ENCODE data around the gene SYT13. TPM values are rescaled to one million over a fixed set of nuclear protein-coding genes. Genes with fewer than 3 reads are reported as not detected.

Gene SYT13
- total RNA-seq, 1 experiment from 2014 or later, result 1.4 TPM

- H3K36me3 ChIP-seq (ENCODE audit: control insufficient read depth in 1 of 2, insufficient read depth in 2 of 2, low read length in 2 of 2), result no peaks in the 10 kb centered on the region
- H3K9me3 ChIP-seq (ENCODE audit: control insufficient read depth in 1 of 2, insufficient read depth in 1 of 2, low read depth in 1 of 2, low read length in 2 of 2), result no peaks in the 10 kb centered on the region
- H3K79me2 ChIP-seq (ENCODE audit: insufficient read depth, low read length), result no peaks in the 10 kb centered on the region
- no peaks in the 10 kb centered on the region for H4K20me1 ChIP-seq (ENCODE audit: insufficient read depth)
- RAD21 ChIA-PET (ENCODE audit: low non-redundant PET in 1 of 2, low total read pairs in 2 of 2, uncharacterized antibody in 2 of 2, unreplicated experiment in 2 of 2), result no interaction called here
- intact Hi-C loops (cut with micrococcal nuclease), result no loop called here
- no peak overlapping the region for H3K4me2 ChIP-seq (ENCODE audit: low read length)
- no peak overlapping the region for H3K27ac ChIP-seq (ENCODE audit: low read depth, low read length)
- CTCF ChIA-PET, result interaction anchor here (0.9 kb wide), 1 partner anchor 137 kb away, joined by 3 read pairs; no protein-coding TSS in a partner anchor
- no peak overlapping the region for H3K9ac ChIP-seq (ENCODE audit: low read length)
- no peak overlapping the region for H3K4me3 ChIP-seq (replicated peaks in 1 of 2; ENCODE audit: low read depth in 1 of 2, low read length in 2 of 2)
- no peak overlapping the region for H2AFZ ChIP-seq (ENCODE audit: low read depth, low read length, poor library complexity, severe bottlenecking)
- no peaks in the 10 kb centered on the region for H3K27me3 ChIP-seq (ENCODE audit: insufficient read depth, low read length)
- TF ChIP-seq EGR1 (IDR thresholded peaks at IDR 0.05; ENCODE audit: low read depth) (no peak), SP1 (IDR thresholded peaks at IDR 0.05; ENCODE audit: low read depth) (no peak), JUND (IDR thresholded peaks at IDR 0.05) (no peak), CBX3 (IDR thresholded peaks at IDR 0.05; ENCODE audit: low read depth) (no peak), YY1 (IDR thresholded peaks at IDR 0.05; ENCODE audit: extremely low read depth, insufficient replicate concordance, low read depth, low read length) (no peak), EZH2phosphoT487 (IDR thresholded peaks at IDR 0.05; ENCODE audit: borderline replicate concordance) (no peak), SIN3A (IDR thresholded peaks at IDR 0.05; ENCODE audit: low read depth) (no peak), EZH2 (IDR thresholded peaks at IDR 0.05) (no peak), TCF7L2 (IDR thresholded peaks at IDR 0.05; ENCODE audit: borderline replicate concordance, extremely low read depth, insufficient read depth, insufficient read length) (no peak), ZBTB33 (IDR thresholded peaks at IDR 0.05; ENCODE audit: extremely low read depth, insufficient replicate concordance, low read length) (no peak), ZNF274 (IDR thresholded peaks at IDR 0.05; ENCODE audit: low read depth, low read length) (no peak), ATF3 (IDR thresholded peaks at IDR 0.05) (no peak)
- BruUV-seq (replicated peaks), result no TSS peak
- H3K4me1 ChIP-seq (ENCODE audit: control insufficient read depth in 1 of 2, insufficient read depth in 2 of 2, low read length in 2 of 2), result peaks cover 0 to 10% of the 10 kb centered on the region in 2 experiments; a peak in 3 of 4 replicates
- DNase-seq (ENCODE audit: low read depth, low spot score), result no peak
- ATAC-seq, result no peak
- no peaks in the 10 kb centered on the region for H3K9me2 ChIP-seq (ENCODE audit: insufficient read depth)
- POLR2A ChIA-PET, result no interaction called here
Observed at GRCh38 chr11:45247433-45247832, 38.7 kb downstream of the SYT13 start.
